NCI-H2227 (cell line): ENCODE measurements around the gene KRTAP3-3.
"Not testable (repeated sequence)": the region's sequence is repeated elsewhere in the genome, so short reads cannot be mapped to it uniquely, and the experiment has no call there.

Source experiments
- DNase-seq: peaks from one replicate; lab custom pipeline; 2025; ENCODE audit not compliant: unreplicated experiment; lab: John Stamatoyannopoulos, UW

The KRTAP3-3 gene

DNA sequence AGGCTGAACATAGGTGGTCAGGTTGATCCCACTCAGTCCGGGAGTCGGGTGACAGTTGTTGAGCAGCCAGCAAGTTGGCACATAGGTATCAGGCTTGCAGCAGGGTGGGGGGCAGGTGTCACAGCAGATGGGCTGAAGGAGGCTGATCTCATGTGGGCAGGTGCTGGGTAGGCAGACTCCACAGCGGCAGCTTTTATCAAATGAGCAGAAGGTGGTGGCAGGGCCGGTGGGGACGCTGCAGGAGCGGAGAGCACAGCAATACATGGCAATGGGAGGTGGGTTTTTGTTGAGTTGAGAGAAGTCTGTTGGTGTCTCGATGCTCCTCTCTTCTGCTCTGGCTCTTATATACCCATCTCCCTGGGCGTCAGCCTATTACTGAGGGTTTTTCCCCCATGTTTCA is 14.8 kb upstream of the KRTAP3-3 start, which contains the start of gene KRTAP3-1:
Gene KRTAP3-1 (minus strand): TSS at position 318 of the 400 bp plus-strand sequence. CDS start 54 bp downstream, at position 264.
- DNase-seq = no peak

DNA sequence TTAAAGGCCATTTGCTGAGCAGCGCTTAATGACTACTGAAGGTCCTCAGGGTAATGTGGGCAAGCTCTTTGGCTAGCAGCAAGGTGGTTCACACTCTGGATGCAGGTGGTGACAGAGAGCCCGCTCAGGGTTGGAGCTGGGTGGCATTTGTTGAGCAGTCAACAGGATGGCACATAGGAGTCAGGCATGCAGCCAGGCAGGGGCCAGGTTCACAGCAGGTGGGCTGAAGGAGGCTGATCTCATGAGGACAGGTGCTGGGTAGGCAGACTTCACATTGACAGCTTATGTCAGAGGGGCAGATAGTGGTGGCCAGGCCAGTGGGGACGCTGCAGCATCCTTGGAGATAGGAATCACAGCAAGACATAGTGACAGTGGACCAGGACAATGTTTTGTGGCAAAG is 10.4 kb upstream of the KRTAP3-3 start:
- no peak for DNase-seq

DNA sequence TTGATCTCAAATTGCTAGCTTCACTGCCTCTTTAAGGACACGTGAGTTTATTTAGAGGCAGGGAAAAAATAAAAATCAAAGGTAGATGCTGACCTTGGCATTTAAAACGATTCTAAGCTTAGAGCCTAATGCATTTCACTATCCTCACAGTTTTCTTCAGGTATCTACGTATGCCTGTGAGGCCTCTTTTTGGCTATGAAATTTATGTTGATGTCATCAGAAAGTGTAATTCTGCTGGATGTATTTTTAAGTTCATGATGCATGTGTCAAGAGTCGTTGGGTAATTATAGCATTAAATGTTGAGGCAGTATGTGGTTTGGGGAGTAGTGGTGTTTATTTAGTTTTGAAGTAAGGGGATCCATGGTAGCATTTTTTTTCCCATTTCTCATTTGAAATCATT is 10.0 kb upstream of the KRTAP3-3 start:
- no peak for DNase-seq

DNA sequence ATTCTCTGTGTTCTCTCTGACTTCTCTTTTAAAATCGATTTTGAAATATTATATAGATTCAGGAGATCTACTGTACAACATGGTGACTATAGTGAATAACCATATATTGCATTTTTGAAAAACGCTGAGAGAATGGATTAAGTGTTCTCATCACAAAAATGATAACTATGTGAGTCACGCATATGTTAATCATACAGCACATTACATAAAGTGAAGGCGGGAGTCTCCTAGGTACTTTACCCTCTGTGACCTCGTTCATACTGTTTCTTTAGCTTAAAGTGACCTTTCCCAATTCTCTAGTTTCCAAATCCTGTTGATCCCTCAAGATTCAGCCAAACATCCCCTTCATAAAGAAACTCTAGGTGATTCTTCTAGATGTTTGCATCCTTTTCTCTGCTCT is 8.8 kb upstream of the KRTAP3-3 start:
- no peak for DNase-seq

DNA sequence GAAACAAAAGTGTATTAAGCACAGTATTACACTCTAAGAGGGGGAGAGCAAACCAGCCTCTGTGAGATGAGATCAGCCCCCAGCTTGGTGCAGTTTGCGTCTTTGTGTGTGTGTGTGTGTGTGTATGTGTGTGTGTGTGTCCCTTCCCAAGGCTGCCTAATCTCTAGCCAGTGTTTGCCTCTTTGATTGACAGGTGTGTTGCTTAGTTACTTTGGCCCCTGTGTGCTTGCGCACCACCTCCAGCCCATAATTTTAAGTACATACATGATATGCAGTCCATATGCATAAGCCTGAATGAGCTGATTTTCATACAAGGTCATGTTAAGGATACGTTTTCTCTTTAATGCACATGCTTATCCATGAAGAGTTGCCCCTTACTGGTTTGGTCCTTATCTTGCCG is 7.8 kb upstream of the KRTAP3-3 start:
- no peak for DNase-seq

DNA sequence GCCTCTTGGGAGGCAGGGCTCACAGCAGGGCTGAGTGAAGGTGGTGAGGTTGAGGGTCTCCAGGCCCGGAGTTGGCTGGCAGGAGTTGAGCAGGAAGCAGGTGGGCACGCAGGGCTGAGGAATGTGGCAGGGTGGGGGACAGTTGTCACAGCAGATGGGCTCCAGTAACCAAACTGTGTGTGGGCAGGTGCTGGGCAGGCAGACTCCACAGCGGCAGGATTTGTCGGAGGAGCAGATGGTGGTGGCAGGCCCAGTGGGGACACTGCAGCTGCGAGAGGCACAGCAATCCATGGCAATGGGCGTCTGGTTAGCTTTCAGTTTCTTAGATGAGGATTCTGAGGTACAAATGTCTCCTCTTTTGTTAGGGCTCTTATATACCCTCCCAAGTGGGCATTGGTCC is 5.6 kb upstream of the KRTAP3-3 start, which contains the start of gene KRTAP3-2:
Gene KRTAP3-2 (minus strand): TSS at position 344 of the 400 bp plus-strand sequence. CDS start 53 bp downstream, at position 291.
- not testable (repeated sequence) for DNase-seq

DNA sequence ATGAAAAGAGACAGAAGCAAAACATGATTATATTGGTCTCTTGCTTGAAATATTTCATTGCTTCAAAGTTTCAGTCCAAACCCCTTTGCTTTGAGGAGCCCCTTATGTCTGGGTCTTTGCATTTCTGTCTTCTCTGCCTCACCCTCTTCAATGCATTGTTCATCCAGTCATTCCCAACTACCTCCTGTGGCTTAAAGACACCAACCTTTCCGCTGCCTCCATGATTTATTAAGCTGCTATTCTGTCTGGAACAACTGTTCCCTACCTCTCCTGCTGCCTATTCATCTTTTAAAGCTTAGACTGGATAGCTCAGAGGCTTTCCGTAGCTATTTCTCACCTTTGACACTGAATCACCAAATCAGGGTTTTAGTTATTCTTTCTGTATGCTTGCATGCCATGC is 3.4 kb upstream of the KRTAP3-3 start:
- DNase-seq = peak; percentile 35

DNA sequence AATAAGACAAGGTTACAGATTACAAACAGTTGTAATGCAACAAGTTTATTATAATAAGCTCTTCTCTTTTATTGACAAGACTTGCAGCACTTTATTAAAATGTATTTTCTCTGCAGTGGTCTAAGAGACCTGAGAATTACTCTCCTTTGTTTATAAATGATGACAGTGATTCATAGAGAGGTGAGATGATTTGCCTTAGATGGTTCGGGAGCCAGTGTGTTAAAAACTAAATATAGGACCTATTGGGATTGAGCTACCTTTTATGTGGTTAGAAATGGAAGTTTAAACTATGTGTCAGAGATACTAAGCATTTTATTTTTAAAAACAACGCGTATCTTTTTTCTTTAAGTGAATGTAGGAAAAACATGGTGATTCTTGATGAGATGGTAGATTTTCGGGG is 2.9 kb upstream of the KRTAP3-3 start:
- no peak for DNase-seq

DNA sequence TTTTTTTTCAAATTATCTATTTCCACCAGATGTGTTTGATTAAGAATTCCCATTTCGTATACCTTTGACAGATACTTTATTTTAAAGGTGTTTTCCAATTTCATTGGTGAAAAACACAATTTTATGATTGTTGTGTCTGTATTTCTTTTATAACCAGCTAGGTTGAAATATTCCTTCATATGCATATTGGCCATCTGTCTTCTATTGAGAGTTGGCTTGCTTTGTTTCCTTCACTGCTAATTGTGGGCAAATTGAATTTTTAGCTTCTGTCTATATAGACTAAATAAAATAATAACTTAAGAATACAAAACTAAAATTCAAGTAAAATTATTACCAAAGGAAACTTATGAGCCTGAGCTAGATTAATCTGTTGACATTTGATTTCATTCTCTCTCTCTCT is 1.2 kb upstream of the KRTAP3-3 start:
- DNase-seq = no peak

DNA sequence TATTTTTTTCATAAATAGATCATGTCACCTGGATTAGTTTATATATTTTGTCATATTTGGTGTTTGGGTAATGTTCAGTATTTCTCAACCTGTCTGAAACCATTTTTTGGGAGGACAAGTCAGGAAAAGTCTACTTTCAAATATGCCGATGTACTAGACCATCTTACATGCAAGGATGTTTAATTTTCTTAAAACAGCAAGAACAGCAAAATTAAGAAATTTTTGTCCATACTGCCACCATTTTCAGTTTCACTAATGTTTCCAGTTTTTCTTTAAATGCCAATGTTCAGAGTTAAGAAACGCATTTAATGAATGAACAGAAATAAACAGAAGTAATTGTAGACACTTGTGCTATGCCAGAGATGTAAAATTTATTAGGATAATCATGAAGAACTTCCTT is 880 bp downstream of the KRTAP3-3 start:
- DNase-seq = no peak

DNA sequence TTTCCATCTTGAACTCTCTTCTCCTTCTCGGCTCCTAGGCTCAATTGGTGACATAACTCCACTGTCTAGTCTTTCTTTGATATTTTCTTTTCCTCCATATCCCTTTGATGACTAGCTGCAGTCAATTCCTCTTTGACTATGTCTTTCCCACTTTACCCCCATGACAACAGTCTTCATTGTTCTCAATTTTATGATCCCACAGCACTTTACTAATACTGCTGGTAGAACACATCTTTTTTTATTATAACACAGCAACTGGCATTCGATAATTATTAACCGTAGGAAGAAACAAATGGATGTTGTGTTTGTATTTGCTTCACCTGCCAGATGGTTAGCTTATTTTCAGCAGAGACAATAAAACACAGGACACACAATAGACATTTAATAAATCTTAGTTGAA is 1.3 kb downstream of the KRTAP3-3 start:
- DNase-seq = no peak

DNA sequence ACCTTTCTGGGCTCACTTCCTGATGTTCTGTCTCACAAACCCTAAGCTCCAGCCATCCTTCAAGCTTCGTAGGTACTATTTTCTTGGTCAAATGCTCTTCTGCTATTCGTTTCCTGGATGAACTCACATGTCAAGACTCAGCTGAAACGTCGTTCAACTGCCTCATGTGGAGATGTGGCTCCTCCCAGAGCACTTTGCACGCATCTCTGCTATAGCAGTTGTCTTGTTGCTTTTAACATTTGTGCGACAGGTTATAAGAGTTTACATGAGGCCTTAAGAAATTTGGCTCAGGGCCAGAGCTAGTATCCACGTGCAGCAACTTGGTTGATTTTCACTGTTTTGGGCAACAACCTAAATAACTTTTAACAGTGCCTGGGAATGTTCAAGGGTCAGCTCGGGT is 7.0 kb downstream of the KRTAP3-3 start:
- no peak for DNase-seq

DNA sequence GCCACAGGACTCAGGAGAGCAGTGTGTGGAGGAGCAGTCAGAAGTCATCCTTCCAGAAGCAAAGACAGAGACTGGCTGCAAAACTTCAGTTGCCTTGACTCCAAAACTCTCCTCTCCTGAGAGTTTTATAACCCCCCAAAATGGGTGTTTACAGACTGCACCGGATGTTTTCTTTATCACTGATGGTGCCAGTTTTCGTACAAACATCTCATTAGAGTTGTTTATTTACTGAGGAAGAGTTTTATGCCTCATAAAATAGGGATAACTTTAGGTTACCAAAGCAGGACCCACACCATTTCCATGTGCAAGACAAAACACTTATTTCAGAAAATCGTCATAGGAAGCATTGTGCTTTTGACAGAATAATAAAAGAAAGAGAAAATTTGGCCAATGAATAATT is 9.7 kb downstream of the KRTAP3-3 start, which contains the start of gene KRT40:
Gene KRT40 (minus strand): TSS at position 101 of the 400 bp plus-strand sequence. CDS start 53 bp downstream, at position 48.
- no peak for DNase-seq

DNA sequence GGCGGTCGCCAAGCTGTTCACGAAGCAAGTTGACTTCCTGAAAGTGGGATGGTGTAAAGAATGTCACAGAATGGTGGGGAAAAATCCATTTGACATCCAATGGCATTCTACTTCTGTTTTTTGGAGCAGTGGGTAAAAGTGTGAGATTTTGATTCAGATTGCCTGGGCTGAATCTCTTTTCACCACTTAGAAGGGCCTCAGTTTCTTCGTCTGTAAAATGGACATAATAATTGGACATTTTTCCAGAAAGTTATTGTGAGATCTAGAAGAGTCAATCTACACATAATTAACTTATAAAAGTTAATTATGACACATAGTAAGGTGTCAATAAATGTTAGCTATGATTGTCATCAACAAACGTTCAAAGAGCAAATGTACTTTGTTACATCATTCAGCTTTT is 12.8 kb downstream of the KRTAP3-3 start:
- no peak for DNase-seq

DNA sequence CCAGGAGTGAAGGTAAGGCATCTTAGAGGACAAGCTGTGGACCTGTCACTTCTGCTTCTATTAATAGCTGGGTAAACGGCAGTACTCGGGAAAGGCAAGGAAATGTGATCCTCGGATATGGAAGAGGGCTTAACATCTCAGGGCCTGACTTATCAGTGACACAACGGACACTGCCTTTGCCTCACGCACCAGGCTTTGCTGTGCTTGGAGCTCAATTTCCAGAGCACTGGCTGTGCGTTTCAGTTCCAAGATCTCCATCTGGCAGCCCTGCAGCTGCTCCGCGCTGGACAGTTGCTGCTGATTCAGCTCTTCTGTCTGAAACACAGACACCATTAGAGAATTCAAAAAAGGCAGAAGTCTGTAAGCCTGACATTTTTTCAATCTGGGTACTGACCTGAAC is 13.4 kb downstream of the KRTAP3-3 start:
- peak; percentile 19 for DNase-seq

DNA sequence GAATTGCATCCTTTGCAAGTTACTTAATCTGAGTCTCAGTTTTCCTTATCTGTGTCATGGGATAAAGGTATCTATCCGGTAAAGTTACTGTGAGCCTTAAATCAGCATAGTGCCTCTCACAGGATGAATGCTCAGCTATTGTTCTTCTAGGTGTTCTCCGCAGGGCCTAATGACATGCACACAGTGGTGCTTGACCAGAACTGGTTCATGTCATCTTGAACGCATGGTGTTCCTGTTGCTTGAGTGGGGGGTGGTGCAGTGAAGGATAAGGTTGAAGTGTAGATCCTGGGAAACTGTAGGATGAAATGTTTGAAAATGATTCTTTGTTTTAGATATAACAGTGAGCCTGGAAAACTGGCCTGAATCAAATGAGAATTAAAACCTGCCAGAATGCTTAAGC is 13.8 kb downstream of the KRTAP3-3 start:
- no peak for DNase-seq

DNA sequence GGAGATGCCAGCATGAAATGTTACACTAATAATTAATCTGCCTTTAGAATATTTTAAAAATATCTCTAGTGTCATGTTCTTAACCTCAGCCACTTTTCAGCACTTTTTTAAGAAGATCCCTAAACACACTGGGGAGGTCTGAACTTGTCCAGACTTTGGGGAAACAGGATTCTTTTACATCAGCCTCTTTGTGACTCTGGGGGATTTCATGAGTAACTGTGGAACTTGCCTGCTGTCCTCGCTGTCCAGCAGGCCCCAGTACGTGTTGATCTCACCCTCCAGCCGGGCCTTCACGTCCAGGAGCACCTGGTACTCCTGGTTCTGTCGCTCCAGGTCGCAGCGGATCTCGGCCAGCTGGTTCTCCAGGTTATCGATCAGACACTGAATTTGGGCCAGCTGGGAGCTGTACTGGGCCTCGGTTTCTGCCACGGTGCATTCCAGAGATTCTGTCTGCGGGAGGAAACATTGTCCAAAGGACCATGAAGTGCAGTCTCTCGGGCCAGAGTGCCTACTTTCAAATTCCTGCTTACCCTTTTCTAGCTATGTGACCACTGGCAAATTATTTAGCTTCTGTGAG is 15.3 kb downstream of the KRTAP3-3 start:
- no peak for DNase-seq

DNA sequence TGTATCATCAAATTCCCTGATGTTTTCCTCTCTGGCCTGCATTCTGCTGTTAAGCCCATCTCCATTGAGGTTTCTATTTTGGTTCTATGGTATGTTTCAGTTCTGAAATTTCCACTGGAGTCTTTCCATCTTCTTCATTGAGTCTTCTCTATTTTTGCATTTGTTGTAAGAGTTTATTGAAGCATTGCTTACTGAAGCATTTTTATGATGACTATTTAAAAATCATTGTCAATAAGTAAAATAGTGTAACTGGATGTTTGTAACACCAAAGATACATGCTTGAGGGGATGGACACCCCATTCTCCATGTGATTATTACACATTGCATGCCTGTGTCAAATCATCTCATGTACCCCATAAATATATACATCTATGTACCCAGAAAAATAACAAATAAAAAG is 18.4 kb downstream of the KRTAP3-3 start:
- no peak for DNase-seq

DNA sequence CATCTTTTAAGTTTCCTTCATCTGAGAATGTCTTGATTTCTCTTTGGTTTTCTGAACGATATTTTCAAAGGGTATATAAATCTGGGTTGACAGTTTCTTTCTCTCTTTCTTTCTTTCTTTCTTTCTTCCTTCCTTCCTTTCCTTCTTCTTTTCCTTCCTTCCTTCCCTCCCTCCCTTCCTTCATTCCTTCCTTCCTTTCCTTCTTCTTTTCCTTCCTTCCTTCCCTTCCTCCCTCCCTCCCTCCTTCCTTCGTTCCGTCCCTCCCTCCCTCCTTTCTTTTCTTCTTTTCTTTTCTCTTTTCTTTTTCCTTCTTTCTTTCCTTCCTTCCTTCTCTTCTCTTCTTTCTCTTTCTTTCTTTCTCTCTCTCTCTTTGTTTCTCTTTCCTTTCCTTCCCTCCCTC is 19.6 kb downstream of the KRTAP3-3 start:
- no peak for DNase-seq

DNA sequence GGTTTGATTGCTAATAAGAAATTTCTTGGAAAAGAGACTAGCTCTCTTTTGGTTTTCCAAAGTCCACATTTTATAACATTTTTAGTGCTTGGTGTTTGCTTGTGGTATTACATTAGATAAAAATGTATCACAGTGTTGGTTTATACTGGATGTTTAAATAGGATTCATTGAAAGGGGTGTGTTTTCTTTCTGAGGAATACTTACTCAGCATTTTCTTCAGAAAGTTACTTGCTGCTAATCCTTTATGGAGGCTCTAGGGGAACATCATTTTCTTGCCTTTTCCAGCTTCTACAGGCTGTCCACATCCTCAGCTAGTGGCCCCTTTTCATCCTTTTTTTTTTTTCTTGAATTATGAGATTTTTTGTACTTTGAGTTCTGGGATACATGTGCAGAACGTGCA is 26.4 kb downstream of the KRTAP3-3 start:
- no peak for DNase-seq

DNA sequence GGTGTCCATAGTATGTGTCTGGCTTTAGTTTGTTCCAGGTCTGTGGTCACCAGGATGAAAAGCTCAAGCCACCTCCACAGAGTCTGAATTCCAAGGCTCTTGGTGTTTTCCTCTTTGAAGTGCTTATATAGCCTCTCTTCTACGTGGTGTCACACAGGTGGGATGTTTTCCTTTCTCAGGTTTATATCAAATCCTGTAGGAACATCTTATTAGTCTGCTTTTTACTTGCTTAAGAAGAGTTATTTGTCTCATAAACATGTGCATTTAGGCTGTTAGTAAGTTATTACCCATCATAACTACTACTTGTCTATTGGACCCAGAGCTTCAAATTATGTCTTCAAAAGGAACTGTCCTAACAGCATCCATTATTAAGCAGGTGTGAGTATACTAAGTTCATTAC is 27.1 kb downstream of the KRTAP3-3 start, which contains the start of gene KRT39:
Gene KRT39 (minus strand): TSS at position 101 of the 400 bp plus-strand sequence. CDS start 92 bp downstream, at position 9.
- no peak for DNase-seq

DNA sequence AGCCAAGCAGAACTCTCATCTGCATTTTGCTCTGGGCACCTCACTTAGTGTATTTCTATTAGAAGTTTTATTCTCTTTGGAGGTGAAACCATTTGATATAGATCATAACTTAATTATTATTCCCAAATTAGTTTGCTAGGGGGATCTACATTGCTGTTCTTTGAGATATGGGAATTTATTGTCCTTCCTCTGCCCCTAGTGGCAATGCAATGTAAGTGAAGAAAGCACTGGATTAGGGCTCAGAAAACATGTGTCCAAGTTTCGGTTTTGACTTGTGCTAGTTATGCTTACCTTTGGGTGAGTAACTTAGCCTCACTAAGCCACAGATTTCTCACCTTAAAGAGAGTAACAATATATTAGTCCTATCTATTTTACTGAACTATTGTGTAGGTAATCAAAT is 30.1 kb downstream of the KRTAP3-3 start:
- DNase-seq = no peak

DNA sequence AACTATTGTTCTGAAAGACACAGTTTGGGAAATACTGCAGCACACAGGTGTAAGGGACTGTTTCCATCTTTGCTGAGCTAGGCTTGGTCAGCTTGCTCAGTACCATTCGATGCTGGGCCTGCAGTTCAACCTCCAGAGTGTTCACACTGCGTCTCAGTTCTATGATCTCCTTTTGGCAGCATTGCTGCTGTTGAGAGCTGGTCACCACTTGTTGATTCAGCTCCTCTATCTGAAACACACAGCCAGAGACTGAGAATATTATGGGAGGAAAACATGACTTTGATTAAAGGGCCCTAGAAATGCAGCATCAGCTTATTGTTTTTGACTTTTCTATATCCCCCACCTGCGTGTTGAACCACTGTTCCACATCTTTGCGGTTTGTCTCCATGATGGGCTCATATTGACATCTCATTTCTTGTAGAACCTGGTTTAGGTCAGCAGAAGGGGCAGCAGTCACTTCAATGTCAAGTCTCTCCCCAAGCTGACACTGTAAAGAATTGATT is 31.9 kb downstream of the KRTAP3-3 start:
- no peak for DNase-seq
